Measurements from ENCODE around the gene NPHP4. TPM values are rescaled to one million over a fixed set of nuclear protein-coding genes. Genes with fewer than 3 reads are reported as not detected.

NPHP4 gene
- total and polyA plus RNA-seq, 5 donors from 2014 or later = 0.29 to 13.2 (median 0.80) TPM

- H3K4me3 ChIP-seq (ENCODE audit: low read depth, low read length) = no peak overlapping the region
- Mint-ChIP-seq H3K27ac (no peak overlapping the region), H3K9me3 (no peaks in the 10 kb centered on the region), H3K4me3 (no peak overlapping the region), H3K27me3 (no peaks in the 10 kb centered on the region), H3K4me1 (peaks cover 0 to 4% (median 0%) of the 10 kb centered on the region in 4 donors), H3K36me3 (peaks cover 21% of the 10 kb centered on the region)
- no peak for DNase-seq
- no peaks in the 10 kb centered on the region for H3K4me1 ChIP-seq (ENCODE audit: control insufficient read depth, insufficient read depth, low read length, poor library complexity, severe bottlenecking)
- H3K27ac ChIP-seq (ENCODE audit: insufficient read depth, low read length, poor library complexity, severe bottlenecking) = no peak overlapping the region
- no peaks in the 10 kb centered on the region for H3K9me3 ChIP-seq (ENCODE audit: control insufficient read depth in 2 of 2, low read length in 2 of 2)
- ATAC-seq (ENCODE audit: low read depth in 2 of 2) = no peak
- H3K27me3 ChIP-seq (ENCODE audit: control insufficient read depth, insufficient read depth, low read length) = no peaks in the 10 kb centered on the region
- H3K36me3 ChIP-seq (ENCODE audit: control insufficient read depth, insufficient read depth, low read length) = peaks cover 2% of the 10 kb centered on the region
Measured at GRCh38 chr1:5969168-5969567, 23.1 kb downstream of the NPHP4 start.

- DNase-seq (no peak), ATAC-seq (ENCODE audit: low read depth in 2 of 2) (no peak)
- no peaks in the 10 kb centered on the region for H3K27me3 Mint-ChIP-seq
- H3K36me3 Mint-ChIP-seq = peaks cover 18% of the 10 kb centered on the region
- H3K27ac Mint-ChIP-seq = no peak overlapping the region
- no peak overlapping the region for H3K4me3 Mint-ChIP-seq
- no peaks in the 10 kb centered on the region for H3K27me3 ChIP-seq (ENCODE audit: control insufficient read depth, insufficient read depth, low read length)
- no peak overlapping the region for H3K4me3 ChIP-seq (ENCODE audit: low read depth, low read length)
- H3K27ac ChIP-seq (ENCODE audit: insufficient read depth, low read length, poor library complexity, severe bottlenecking) = no peak overlapping the region
- peaks cover 3% of the 10 kb centered on the region for H3K36me3 ChIP-seq (ENCODE audit: control insufficient read depth, insufficient read depth, low read length)
- peaks cover 0 to 4% (median 0%) of the 10 kb centered on the region in 4 donors for H3K4me1 Mint-ChIP-seq
- no peaks in the 10 kb centered on the region for H3K4me1 ChIP-seq (ENCODE audit: control insufficient read depth, insufficient read depth, low read length, poor library complexity, severe bottlenecking)
- no peaks in the 10 kb centered on the region for H3K9me3 ChIP-seq (ENCODE audit: control insufficient read depth in 2 of 2, low read length in 2 of 2)
- no peaks in the 10 kb centered on the region for H3K9me3 Mint-ChIP-seq
Measured at GRCh38 chr1:5968161-5968736, 24.0 kb downstream of the NPHP4 start.

- ATAC-seq (ENCODE audit: low read depth in 2 of 2) (no peak), DNase-seq (no peak)
- no peaks in the 10 kb centered on the region for H3K9me3 ChIP-seq (ENCODE audit: control insufficient read depth in 2 of 2, low read length in 2 of 2)
- Mint-ChIP-seq H3K27me3 (no peaks in the 10 kb centered on the region), H3K9me3 (no peaks in the 10 kb centered on the region), H3K27ac (peak overlapping the region in 1 of 3 donors; percentile 58), H3K4me1 (peaks cover 0 to 4% (median 0%) of the 10 kb centered on the region in 4 donors), H3K4me3 (no peak overlapping the region), H3K36me3 (peaks cover 18% of the 10 kb centered on the region)
- no peak overlapping the region for H3K27ac ChIP-seq (ENCODE audit: insufficient read depth, low read length, poor library complexity, severe bottlenecking)
- H3K27me3 ChIP-seq (ENCODE audit: control insufficient read depth, insufficient read depth, low read length) = no peaks in the 10 kb centered on the region
- H3K4me3 ChIP-seq (ENCODE audit: low read depth, low read length) = no peak overlapping the region
- H3K36me3 ChIP-seq (ENCODE audit: control insufficient read depth, insufficient read depth, low read length) = peaks cover 3% of the 10 kb centered on the region
- no peaks in the 10 kb centered on the region for H3K4me1 ChIP-seq (ENCODE audit: control insufficient read depth, insufficient read depth, low read length, poor library complexity, severe bottlenecking)
Measured at GRCh38 chr1:5967351-5968160, 24.7 kb downstream of the NPHP4 start.

GRCh38 chr1:5966543-5967205, 25.6 kb downstream of the NPHP4 start:
- Histone ChIP-seq H3K27ac (ENCODE audit: insufficient read depth, low read length, poor library complexity, severe bottlenecking) (no peak overlapping the region), H3K4me3 (ENCODE audit: low read depth, low read length) (no peak overlapping the region), H3K4me1 (ENCODE audit: control insufficient read depth, insufficient read depth, low read length, poor library complexity, severe bottlenecking) (no peaks in the 10 kb centered on the region), H3K36me3 (ENCODE audit: control insufficient read depth, insufficient read depth, low read length) (peaks cover 3% of the 10 kb centered on the region), H3K27me3 (ENCODE audit: control insufficient read depth, insufficient read depth, low read length) (no peaks in the 10 kb centered on the region), H3K9me3 (ENCODE audit: control insufficient read depth in 2 of 2, low read length in 2 of 2) (no peaks in the 10 kb centered on the region)
- H3K9me3 Mint-ChIP-seq = no peaks in the 10 kb centered on the region
- H3K4me3 Mint-ChIP-seq = no peak overlapping the region
- peaks cover 0 to 4% (median 0%) of the 10 kb centered on the region in 4 donors for H3K4me1 Mint-ChIP-seq
- H3K27me3 Mint-ChIP-seq = no peaks in the 10 kb centered on the region
- H3K36me3 Mint-ChIP-seq = peaks cover 20% of the 10 kb centered on the region
- DNase-seq = no peak
- no peak for ATAC-seq (ENCODE audit: low read depth in 2 of 2)
- H3K27ac Mint-ChIP-seq = peak overlapping the region in 1 of 3 donors; percentile 58

- Histone ChIP-seq H3K36me3 (ENCODE audit: control insufficient read depth, insufficient read depth, low read length) (peaks cover 5% of the 10 kb centered on the region), H3K27me3 (ENCODE audit: control insufficient read depth, insufficient read depth, low read length) (no peaks in the 10 kb centered on the region), H3K4me1 (ENCODE audit: control insufficient read depth, insufficient read depth, low read length, poor library complexity, severe bottlenecking) (no peaks in the 10 kb centered on the region), H3K9me3 (ENCODE audit: control insufficient read depth in 2 of 2, low read length in 2 of 2) (no peaks in the 10 kb centered on the region), H3K27ac (ENCODE audit: insufficient read depth, low read length, poor library complexity, severe bottlenecking) (no peak overlapping the region), H3K4me3 (ENCODE audit: low read depth, low read length) (no peak overlapping the region)
- Mint-ChIP-seq H3K36me3 (peaks cover 20% of the 10 kb centered on the region), H3K9me3 (no peaks in the 10 kb centered on the region), H3K27ac (no peak overlapping the region), H3K27me3 (no peaks in the 10 kb centered on the region), H3K4me1 (peaks cover 0 to 5% (median 2%) of the 10 kb centered on the region in 4 donors), H3K4me3 (no peak overlapping the region)
- DNase-seq = no peak
- ATAC-seq (ENCODE audit: low read depth in 2 of 2) = no peak
Measured at GRCh38 chr1:5965586-5966131, 26.6 kb downstream of the NPHP4 start.

GRCh38 chr1:5962265-5963105, 29.7 kb downstream of the NPHP4 start:
- ATAC-seq (ENCODE audit: low read depth in 2 of 2) (no peak), DNase-seq (no peak)
- H3K36me3 Mint-ChIP-seq = peaks cover 36% of the 10 kb centered on the region
- H3K9me3 ChIP-seq (ENCODE audit: control insufficient read depth in 2 of 2, low read length in 2 of 2) = no peaks in the 10 kb centered on the region
- H3K27me3 Mint-ChIP-seq = no peaks in the 10 kb centered on the region
- H3K4me1 Mint-ChIP-seq = peaks cover 0 to 5% (median 0%) of the 10 kb centered on the region in 4 donors
- H3K9me3 Mint-ChIP-seq = no peaks in the 10 kb centered on the region
- no peak overlapping the region for H3K27ac Mint-ChIP-seq
- H3K4me1 ChIP-seq (ENCODE audit: control insufficient read depth, insufficient read depth, low read length, poor library complexity, severe bottlenecking) = no peaks in the 10 kb centered on the region
- H3K36me3 ChIP-seq (ENCODE audit: control insufficient read depth, insufficient read depth, low read length) = peaks cover 5% of the 10 kb centered on the region
- H3K27ac ChIP-seq (ENCODE audit: insufficient read depth, low read length, poor library complexity, severe bottlenecking) = no peak overlapping the region
- no peak overlapping the region for H3K4me3 ChIP-seq (ENCODE audit: low read depth, low read length)
- no peak overlapping the region for H3K4me3 Mint-ChIP-seq
- H3K27me3 ChIP-seq (ENCODE audit: control insufficient read depth, insufficient read depth, low read length) = no peaks in the 10 kb centered on the region

GRCh38 chr1:5961601-5962000, 30.6 kb downstream of the NPHP4 start:
- Mint-ChIP-seq H3K27me3 (no peaks in the 10 kb centered on the region), H3K4me1 (peaks cover 0 to 10% (median 3%) of the 10 kb centered on the region in 4 donors), H3K36me3 (peaks cover 33% of the 10 kb centered on the region), H3K9me3 (no peaks in the 10 kb centered on the region), H3K4me3 (no peak overlapping the region), H3K27ac (peak overlapping the region in 1 of 3 donors; percentile 67)
- no peak for DNase-seq
- ATAC-seq (ENCODE audit: low read depth in 2 of 2) = no peak
- Histone ChIP-seq H3K27me3 (ENCODE audit: control insufficient read depth, insufficient read depth, low read length) (no peaks in the 10 kb centered on the region), H3K27ac (ENCODE audit: insufficient read depth, low read length, poor library complexity, severe bottlenecking) (no peak overlapping the region), H3K4me1 (ENCODE audit: control insufficient read depth, insufficient read depth, low read length, poor library complexity, severe bottlenecking) (no peaks in the 10 kb centered on the region), H3K9me3 (ENCODE audit: control insufficient read depth in 2 of 2, low read length in 2 of 2) (no peaks in the 10 kb centered on the region), H3K36me3 (ENCODE audit: control insufficient read depth, insufficient read depth, low read length) (peaks cover 5% of the 10 kb centered on the region), H3K4me3 (ENCODE audit: low read depth, low read length) (no peak overlapping the region)
